GM12878 (cell line): ENCODE data around the gene DPP4. TPM values are rescaled to one million over a fixed set of nuclear protein-coding genes. Genes with fewer than 3 reads are reported as not detected.

ENCODE experiments used
- ATAC-seq: fragments of 200-7000 bp; cut with Tn5 transposase; 3 replicates; pipeline ENCODE4 v1.9.1; 2020; ENCODE audit warnings: mild to moderate bottlenecking, moderate library complexity
- BruUV-seq: library from RNA; stranded (reverse); fragments of 400-500 nt; replicated peaks from 2 replicates; lab custom pipeline; 2021; lab: Mats Ljungman, UMichigan
- CTCF ChIA-PET: fragments of 300-600 bp; sonication (Branson Sonifier 250); formaldehyde crosslinking; extraction: SDS; loops from one replicate; lab custom pipeline; 2021; ENCODE audit warnings: inconsistent platforms; lab: Yijun Ruan, JAX
- POLR2A ChIA-PET: fragments of 350-600 bp; formaldehyde crosslinking; extraction: SDS; loops from one replicate; lab custom pipeline; 2021; ENCODE audit warnings: inconsistent platforms; lab: Charles Lee
- RAD21 ChIA-PET: fragments of 300-600 bp; sonication (Branson Sonifier 250); formaldehyde crosslinking; loops from one replicate; lab custom pipeline; 2023; ENCODE audit warnings: antibody characterized with exemption; ENCODE audit not compliant: unreplicated experiment; lab: Charles Lee
- SMC1A ChIA-PET: fragments of 300-600 bp; sonication (Branson Sonifier 250); formaldehyde crosslinking; loops from one replicate; lab custom pipeline; 2023; ENCODE audit not compliant: unreplicated experiment, uncharacterized antibody; lab: Charles Lee
- DNase-seq: peaks from one replicate; pipeline ENCODE4 v3.0.0-alpha.2; 2011; ENCODE audit warnings: low read depth, low spot score
- FAIRE-seq: peaks from 3 replicates; lab custom pipeline; 2011; peaks lifted over from hg19 to GRCh38; lab: Jason Lieb, UNC
- H2AFZ ChIP-seq: 2 replicates; pipeline ENCODE4 v1.6.0; 2011; ENCODE audit warnings: low read depth, low read length, control low read depth; ENCODE audit not compliant: control insufficient read depth
- H3K27ac ChIP-seq: 2 replicates; pipeline ENCODE4 v1.5.1; 2011; ENCODE audit warnings: control low read depth; ENCODE audit not compliant: control insufficient read depth, insufficient read depth
- H3K27me3 ChIP-seq, 2 experiments: replicated peaks in 1 of 2; 2 replicates each; pipeline versions ENCODE4 v1.6.0 to v1.6.1; 2011; ENCODE audit warnings: low read length in 1 of 2; ENCODE audit not compliant: control insufficient read depth in 2 of 2, insufficient read depth in 2 of 2
- H3K36me3 ChIP-seq, 2 experiments: 2 replicates each; pipeline ENCODE4 v1.5.1; 2011; ENCODE audit warnings: low read length in 1 of 2; ENCODE audit not compliant: control insufficient read depth in 2 of 2, insufficient read depth in 2 of 2
- H3K4me1 ChIP-seq: 2 replicates; pipeline ENCODE4 v1.6.1; 2011; ENCODE audit warnings: mild to moderate bottlenecking, low read length, moderate library complexity, mixed read lengths; ENCODE audit not compliant: control insufficient read depth, insufficient read depth
- H3K4me2 ChIP-seq: 2 replicates; pipeline ENCODE4 v1.6.0; 2011; ENCODE audit warnings: control low read depth; ENCODE audit not compliant: control insufficient read depth, insufficient read depth
- H3K4me3 ChIP-seq: fragments of 200-600 bp; sonication (generic); 2 replicates; pipeline ENCODE4 v1.5.1; 2016
- H3K79me2 ChIP-seq: 2 replicates; pipeline ENCODE4 v1.6.0; 2011; ENCODE audit warnings: low read length; ENCODE audit not compliant: control insufficient read depth, insufficient read depth
- H3K9ac ChIP-seq: 2 replicates; pipeline ENCODE4 v1.8.0; 2011; ENCODE audit warnings: low read length, control low read depth, mixed read lengths; ENCODE audit not compliant: control insufficient read depth, insufficient read depth
- H3K9me3 ChIP-seq: replicated peaks from 3 replicates; pipeline ENCODE4 v1.5.1; 2011; ENCODE audit warnings: mild to moderate bottlenecking, low read length; ENCODE audit not compliant: control insufficient read depth, insufficient read depth
- H4K20me1 ChIP-seq: 2 replicates; pipeline ENCODE4 v1.6.0; 2011; ENCODE audit not compliant: control insufficient read depth, insufficient read depth
- ATF3 ChIP-seq: IDR thresholded peaks from 2 replicates; pipeline ENCODE4 v1.6.1; 2011; ENCODE audit warnings: low read depth, mild to moderate bottlenecking, low read length, moderate library complexity, borderline replicate concordance; ENCODE audit errors: extremely low read depth
- BACH1 ChIP-seq: fragments of 450-650 bp; IDR thresholded peaks from 2 replicates; pipeline ENCODE4 v1.6.1; 2017; ENCODE audit warnings: mild to moderate bottlenecking, borderline replicate concordance
- BCL11A ChIP-seq: IDR thresholded peaks from 2 replicates; pipeline ENCODE4 v1.6.1; 2011; ENCODE audit warnings: low read depth, low read length
- EED ChIP-seq: sonication (generic); IDR thresholded peaks from 2 replicates; pipeline ENCODE4 v1.6.1; 2016; ENCODE audit warnings: antibody characterized with exemption, low read depth
- EGR1 ChIP-seq, 2 experiments: IDR thresholded peaks; 1 replicate in 1 of 2; 2 replicates in 1 of 2; pipeline ENCODE4 v1.6.1; 2011 to 2012; ENCODE audit warnings: low read depth in 2 of 2, low read length in 2 of 2, borderline replicate concordance in 1 of 2, mild to moderate bottlenecking in 1 of 2, moderate library complexity in 1 of 2
- ESRRA ChIP-seq: IDR thresholded peaks from 2 replicates; pipeline ENCODE4 v1.6.1; 2012; ENCODE audit warnings: mild to moderate bottlenecking, low read length, improper control_type of control experiment
- HDAC6 ChIP-seq: fragments of 200-600 bp; sonication (generic); IDR thresholded peaks from one replicate; pipeline ENCODE4 v1.8.0; 2017; ENCODE audit warnings: antibody characterized with exemption; ENCODE audit not compliant: unreplicated experiment
- IRF4 ChIP-seq: IDR thresholded peaks from 2 replicates; pipeline ENCODE4 v1.6.1; 2011; ENCODE audit warnings: low read depth, low read length
- NFXL1 ChIP-seq: fragments of 450-650 bp; IDR thresholded peaks from 2 replicates; pipeline ENCODE4 v1.6.1; 2017; ENCODE audit warnings: antibody characterized with exemption, mild to moderate bottlenecking, borderline replicate concordance
- PBX3 ChIP-seq: IDR thresholded peaks from 2 replicates; pipeline ENCODE4 v1.6.1; 2011; ENCODE audit warnings: mild to moderate bottlenecking, low read depth, low read length, moderate library complexity; ENCODE audit not compliant: insufficient replicate concordance
- RCOR1 ChIP-seq: conservative IDR thresholded peaks from 2 replicates; pipeline ENCODE4 v1.6.1; 2012; ENCODE audit warnings: low read depth, low read length, improper control_type of control experiment
- RELB ChIP-seq: fragments of 450-650 bp; IDR thresholded peaks from 2 replicates; pipeline ENCODE4 v1.6.1; 2017; ENCODE audit warnings: low read depth, mild to moderate bottlenecking, moderate library complexity
- SPI1 ChIP-seq: IDR thresholded peaks from 2 replicates; pipeline ENCODE4 v1.6.1; 2011; ENCODE audit warnings: low read depth, mild to moderate bottlenecking, low read length, moderate library complexity, borderline replicate concordance; ENCODE audit not compliant: insufficient read depth
- SRF ChIP-seq, 2 experiments: IDR thresholded peaks; 2 replicates each; pipeline ENCODE4 v1.6.1; 2011; ENCODE audit warnings: low read depth in 2 of 2, low read length in 2 of 2, mild to moderate bottlenecking in 1 of 2, moderate library complexity in 1 of 2
- TCF12 ChIP-seq: IDR thresholded peaks from 2 replicates; pipeline ENCODE4 v1.6.1; 2011; ENCODE audit warnings: low read depth, mild to moderate bottlenecking, low read length
- ZNF217 ChIP-seq: fragments of 450-650 bp; IDR thresholded peaks from 2 replicates; pipeline ENCODE4 v1.6.1; 2017; ENCODE audit warnings: antibody characterized with exemption, mild to moderate bottlenecking
- in situ Hi-C: fragments of 300-500 bp; cut with MboI; formaldehyde crosslinking; loops from 9 replicates; pipeline ENCODE4 v1.14.3; 2018; ENCODE audit warnings: mixed read lengths
- intact Hi-C: fragments of 100-400 bp; cut with micrococcal nuclease; formaldehyde crosslinking; loops from one replicate; pipeline ENCODE4 v1.14.2; 2022; ENCODE audit not compliant: unreplicated experiment
- polyA plus RNA-seq, 11 experiments: library from polyadenylated mRNA; depleted of rRNA in 4 of 11; unstranded in 6 of 11; stranded (reverse) in 5 of 11; fragments of >200 nt; fragmentation: Nextera tagmentation in 4 of 11; fragmentation: Illumina TruSeq in 1 of 11; extraction: Ambion mirVana in 4 of 11; extraction: Trizol in 1 of 11; gene quantifications; 1 replicate in 1 of 11; 2 replicates in 10 of 11; pipeline versions ENCODE4 v1.2.1 to v1.2.3, GENCODE V29; 2011 to 2016; ENCODE audit warnings: inconsistent platforms in 2 of 11, missing spikeins in 2 of 11, low read depth in 1 of 11
- total RNA-seq, 4 experiments: library from RNA; depleted of rRNA in 3 of 4; stranded (reverse); fragments of >200 nt in 3 of 4; fragmentation: Illumina TruSeq in 1 of 4; extraction: Trizol in 1 of 4; gene quantifications; 2 replicates each; pipeline versions ENCODE4 v1.2.1 to v1.2.3, GENCODE V29; 2013 to 2021

The DPP4 gene
- total and polyA plus RNA-seq, 10 of the 15 experiments (the other 5 are each of a cell fraction or from before 2014, with no cell fraction given), result 4.1 to 11.4 (median 9.3) TPM

GRCh38 chr2:162065767-162066166 is 8.2 kb downstream of the DPP4 start:
- in situ Hi-C loops (no loop called here), intact Hi-C loops (loop anchor here (10.0 kb wide), 1 partner anchor 901 kb away; the partner anchor contains the start of gene TANK)
- H3K4me1 ChIP-seq, result peaks cover 23% of the 10 kb centered on the region
- no peaks in the 10 kb centered on the region for H4K20me1 ChIP-seq
- no peak for TF ChIP-seq SPI1
- no peak for TF ChIP-seq EGR1 (IDR thresholded peaks at IDR 0.05; ENCODE audit: borderline replicate concordance in 1 of 2, low read depth in 2 of 2, low read length in 2 of 2)
- no peak for TF ChIP-seq TCF12
- no peak for TF ChIP-seq PBX3
- no peak for TF ChIP-seq ESRRA
- TF ChIP-seq RELB, result no peak
- TF ChIP-seq RCOR1, result no peak
- TF ChIP-seq EED, result no peak
- TF ChIP-seq ATF3, result no peak
- no peak for TF ChIP-seq BCL11A
- TF ChIP-seq BACH1, result no peak
- no peak for TF ChIP-seq SRF (IDR thresholded peaks at IDR 0.05; ENCODE audit: low read depth in 2 of 2, low read length in 2 of 2)
- TF ChIP-seq IRF4, result no peak
- TF ChIP-seq HDAC6, result no peak
- no peak for TF ChIP-seq ZNF217
- no peak for TF ChIP-seq NFXL1
- H3K4me2 ChIP-seq, result no peak overlapping the region
- FAIRE-seq (no peak), ATAC-seq (no peak), DNase-seq (no peak)
- H3K9me3 ChIP-seq, result no peaks in the 10 kb centered on the region
- H3K9ac ChIP-seq, result no peak overlapping the region
- ChIA-PET CTCF (interaction anchor here (1.3 kb wide), 1 partner anchor 55 kb away, joined by 3 read pairs; no protein-coding TSS in a partner anchor), SMC1A (interaction anchor here (1.0 to 11.1 kb wide), 2 partner anchors 6 to 61 kb away, joined by 3 to 152 read pairs; partner anchors contain the start of gene DPP4), POLR2A (no interaction called here), RAD21 (no interaction called here)
- no peaks in the 10 kb centered on the region for H3K79me2 ChIP-seq
- H3K36me3 ChIP-seq, result no peaks in the 10 kb centered on the region; a peak in 2 of 4 replicates
- no peaks in the 10 kb centered on the region for H3K27me3 ChIP-seq
- no peak overlapping the region for H3K27ac ChIP-seq
- H2AFZ ChIP-seq, result no peak overlapping the region
- H3K4me3 ChIP-seq, result no peak overlapping the region
- BruUV-seq, result no TSS peak
